HG03064 (cell line): ENCODE results near the gene NRL.

Source experiments
- ATAC-seq: cut with Tn5 transposase; IDR thresholded peaks from one replicate; pipeline ENCODE4 v1.9.1; 2021; ENCODE audit warnings: low read depth; ENCODE audit not compliant: unreplicated experiment

Gene NRL

DNA sequence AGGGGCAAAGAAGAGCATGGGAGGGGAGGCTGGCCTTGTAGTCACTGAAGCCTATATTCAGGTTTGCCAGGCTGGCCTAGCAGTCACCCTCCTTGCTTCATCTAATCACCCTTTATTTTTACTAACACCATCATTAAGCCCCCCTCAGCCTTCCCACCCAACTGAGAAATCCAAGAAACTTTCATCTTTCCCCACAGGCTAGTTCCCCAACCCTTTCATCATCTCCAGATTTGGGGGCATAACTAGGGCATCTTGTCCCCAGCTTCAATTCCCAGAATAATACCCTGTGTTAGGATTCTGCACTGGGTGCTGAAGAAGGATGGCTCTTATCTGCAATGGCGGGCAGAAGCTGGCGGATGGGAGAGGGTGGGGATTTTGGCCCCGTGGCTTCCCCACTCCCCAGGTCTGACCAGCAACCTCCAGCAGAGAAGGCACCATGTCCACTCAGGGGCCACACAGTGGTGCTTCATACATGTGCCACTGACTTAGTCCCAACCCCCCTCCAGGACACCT is 13.7 kb downstream of the NRL start:
- ATAC-seq, result no peak

DNA sequence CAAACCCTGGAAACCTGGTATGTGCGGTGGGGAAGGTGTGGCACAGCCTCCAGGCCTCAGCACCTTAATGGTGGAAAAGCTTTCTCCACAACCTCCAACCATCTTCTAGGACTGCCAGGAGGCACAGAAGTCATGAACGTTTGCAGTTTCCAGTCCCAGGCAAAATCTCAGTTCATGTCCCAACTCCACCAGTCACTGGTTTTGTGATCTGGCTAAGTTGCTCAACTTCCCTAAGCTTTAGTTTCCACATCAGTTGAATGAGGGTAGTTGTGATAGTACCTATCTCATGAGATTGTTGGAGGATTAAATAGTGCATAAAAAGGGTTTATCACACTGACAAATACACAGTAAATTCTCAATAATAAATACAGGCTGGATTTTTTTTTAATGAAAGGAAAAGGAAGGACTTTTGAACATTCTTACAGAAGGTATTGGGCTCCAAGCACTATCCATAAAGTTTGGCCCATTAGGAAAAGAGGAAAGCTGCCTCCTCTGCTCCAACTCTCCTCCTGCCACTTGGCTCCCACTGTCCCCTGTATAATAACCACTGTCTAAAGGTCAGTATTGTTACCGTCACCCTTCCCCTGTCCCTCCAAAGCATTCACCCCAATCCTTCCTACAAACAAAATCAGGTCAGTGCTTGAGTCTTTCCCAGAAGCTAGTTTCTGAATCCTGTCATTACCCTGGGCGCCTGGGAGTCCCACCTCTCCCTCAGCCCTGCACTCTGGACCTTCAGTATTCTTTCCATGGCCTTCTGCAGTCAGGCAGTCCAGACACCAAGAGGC is 14.4 kb downstream of the NRL start:
- ATAC-seq, result no peak

DNA sequence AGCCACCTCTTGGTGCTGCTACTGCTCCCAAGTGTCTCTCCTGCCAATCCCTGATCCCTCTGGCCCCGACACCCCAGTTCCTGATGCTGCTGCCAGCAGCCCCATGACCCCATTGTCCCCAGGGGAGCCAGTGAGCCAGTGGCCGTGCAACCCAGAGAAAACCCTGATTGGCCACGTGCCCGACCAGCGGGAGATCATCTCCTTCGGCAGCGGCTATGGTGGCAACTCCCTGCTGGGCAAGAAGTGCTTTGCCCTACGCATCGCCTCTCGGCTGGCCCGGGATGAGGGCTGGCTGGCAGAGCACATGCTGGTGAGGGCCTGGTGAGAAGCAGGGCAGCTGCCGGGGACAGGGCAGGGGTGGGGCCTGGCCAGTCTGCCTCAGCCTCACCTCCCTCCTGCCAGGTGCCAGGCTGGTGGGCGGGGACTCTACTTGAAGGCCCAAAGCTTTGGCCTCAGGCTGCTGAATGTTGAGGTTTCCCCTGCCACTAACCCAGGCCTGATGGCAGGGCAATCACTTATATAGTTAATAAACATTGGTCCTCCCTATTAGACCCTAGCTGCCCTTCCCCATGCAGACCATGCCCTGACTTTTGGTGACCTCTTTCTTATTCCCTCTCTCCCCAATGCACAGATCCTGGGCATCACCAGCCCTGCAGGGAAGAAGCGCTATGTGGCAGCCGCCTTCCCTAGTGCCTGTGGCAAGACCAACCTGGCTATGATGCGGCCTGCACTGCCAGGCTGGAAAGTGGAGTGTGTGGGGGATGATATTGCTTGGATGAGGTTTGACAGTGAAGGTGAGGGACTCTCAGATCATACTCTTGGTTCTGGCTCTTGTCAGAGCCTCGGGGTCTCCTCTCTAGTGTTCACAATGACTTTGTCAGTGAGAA is 15.6 kb downstream of the NRL start:
- ATAC-seq, result no peak

GRCh38 chr14:24098229-24098926 is 16.4 kb downstream of the NRL start:
- no peak for ATAC-seq

GRCh38 chr14:24096545-24097181 is 18.1 kb downstream of the NRL start:
- no peak for ATAC-seq

GRCh38 chr14:24095271-24096068 is 19.3 kb downstream of the NRL start:
- peak; percentile 66 for ATAC-seq

DNA sequence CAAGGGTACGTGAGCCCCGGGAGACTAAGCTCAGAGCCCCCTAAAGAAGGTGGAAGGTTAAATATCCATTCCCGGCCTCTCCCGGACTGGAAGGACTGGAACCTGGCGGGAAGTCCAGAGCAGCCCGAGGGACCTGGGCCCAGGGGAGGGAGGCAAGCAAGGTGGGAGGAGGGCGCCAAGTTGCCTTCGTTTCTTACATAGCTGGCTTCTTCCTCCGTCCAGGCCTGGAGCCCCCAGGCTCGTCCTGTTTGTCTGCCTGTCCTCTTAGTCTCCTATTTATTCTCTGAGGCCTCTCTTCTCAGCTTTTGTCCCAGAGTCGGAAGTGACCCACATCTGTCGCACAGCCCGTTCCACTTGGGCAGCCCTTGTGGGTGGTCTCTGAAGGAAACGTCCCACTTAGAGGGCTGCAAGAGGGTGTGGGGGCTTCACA is 19.9 kb downstream of the NRL start:
- no peak for ATAC-seq

DNA sequence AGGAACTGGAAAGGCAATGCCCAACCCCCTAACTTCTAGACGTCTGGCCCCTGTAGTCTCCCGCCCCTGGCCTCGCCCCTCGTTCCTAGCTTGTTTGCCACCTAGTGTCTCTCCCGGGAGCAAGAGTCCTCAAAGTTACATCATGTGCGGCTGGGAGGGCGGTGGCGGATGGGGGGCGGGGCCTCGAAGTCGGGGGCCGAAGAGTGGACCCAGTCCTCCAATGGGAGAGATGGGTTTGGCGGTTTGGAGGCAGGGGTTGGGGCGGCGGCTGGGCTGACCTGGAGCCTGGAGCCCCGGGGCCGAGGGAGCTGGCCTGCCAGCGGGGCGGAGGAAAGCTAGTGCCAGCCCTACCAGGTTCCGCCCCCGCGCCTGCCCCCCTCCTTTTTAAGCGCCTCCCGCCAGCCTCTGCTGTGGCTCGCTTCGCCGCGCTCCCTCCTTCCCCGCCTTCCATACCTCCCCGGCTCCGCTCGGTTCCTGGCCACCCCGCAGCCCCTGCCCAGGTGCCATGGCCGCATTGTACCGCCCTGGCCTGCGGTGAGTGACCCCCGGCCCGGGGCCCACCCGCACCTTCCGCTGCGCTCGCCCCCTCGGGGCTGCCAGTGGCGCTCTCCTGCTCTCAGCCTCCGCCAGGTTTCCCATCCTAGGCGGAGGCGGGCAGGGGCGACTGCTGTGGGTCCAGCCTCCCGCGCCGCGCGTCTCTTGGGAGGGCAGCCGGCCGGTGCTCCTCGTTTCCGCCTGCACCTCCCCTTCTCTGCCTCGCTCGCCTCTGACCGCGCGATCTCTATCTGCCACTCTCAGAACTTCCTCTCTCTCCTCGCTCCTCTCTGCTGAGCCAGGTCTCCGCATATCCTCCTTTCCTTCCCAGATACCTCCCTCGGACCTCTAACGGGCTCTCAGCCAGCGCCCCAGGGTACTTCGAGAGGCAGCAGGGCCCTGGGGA is 20.6 kb downstream of the NRL start, which contains the start of gene PCK2:
PCK2 (plus strand) TSS at position 411 of the 940 bp plus-strand sequence; CDS start at position 506, 95 bp downstream.
- peak; percentile 40 for ATAC-seq

DNA sequence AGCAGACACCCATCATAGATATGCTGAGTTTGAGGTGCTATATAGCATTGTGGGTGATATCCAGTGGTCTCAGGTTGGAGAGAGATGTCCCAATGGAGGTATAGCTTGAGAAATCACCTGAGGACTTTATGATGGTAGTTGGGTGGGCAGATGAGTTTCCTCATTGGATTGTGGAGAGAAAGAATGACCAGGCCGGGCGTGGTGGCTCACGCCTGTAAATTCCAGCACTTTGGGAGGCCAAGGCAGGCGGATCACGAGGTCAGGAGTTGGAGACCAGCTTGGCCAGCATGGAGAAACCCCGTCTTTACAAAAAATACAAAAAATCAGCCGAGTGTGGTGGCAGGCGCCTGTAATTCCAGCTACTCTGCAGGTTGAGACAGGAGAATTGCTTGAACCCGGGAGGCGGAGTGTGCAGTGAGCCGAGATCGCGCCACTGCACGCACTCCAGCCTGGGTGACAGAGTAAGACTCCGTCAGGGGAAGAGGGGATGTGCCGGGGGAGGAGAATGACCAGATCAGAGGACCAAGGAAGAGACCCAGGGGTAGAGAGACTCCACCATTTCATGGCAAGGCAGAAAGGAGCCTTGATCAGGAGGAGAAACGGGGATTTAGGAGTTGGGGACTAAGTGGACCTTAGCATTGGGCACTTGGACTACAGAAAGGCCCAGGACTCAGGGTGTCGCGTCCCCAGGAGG is 21.4 kb downstream of the NRL start:
- ATAC-seq, result no peak

DNA sequence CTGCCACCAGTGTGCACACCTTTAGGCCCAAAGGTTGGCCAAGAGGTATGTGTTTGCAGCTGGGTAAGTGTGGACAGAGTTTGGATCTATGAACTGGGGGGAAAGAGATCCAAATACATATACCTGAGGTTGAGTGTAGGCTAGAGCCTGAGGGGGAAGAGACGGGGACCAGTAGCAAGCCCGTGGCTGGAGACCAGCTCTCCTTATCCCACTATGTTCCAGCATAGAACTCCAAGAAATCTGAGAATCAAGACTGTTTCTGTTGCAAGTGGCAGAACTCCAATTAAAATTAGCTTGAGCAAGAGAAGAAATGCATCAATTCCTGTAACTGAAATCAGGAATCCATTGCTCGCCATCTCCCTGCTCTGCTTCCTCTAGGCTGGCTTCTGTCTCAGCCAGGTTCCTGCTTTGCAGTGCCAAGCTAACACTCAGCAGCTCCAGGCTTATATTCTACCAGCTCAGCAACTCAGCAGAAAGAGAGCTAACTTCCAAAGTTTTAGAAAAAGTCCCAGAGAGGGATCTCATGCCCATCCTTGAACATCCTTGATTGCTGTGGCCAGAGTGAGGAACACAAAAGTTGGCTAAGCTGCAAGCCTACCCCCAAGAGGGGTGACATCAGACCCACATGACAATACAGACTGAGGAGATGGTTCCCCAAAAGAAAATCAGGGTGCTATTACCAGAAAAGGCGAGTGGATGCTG is 22.1 kb downstream of the NRL start:
- no peak for ATAC-seq

GRCh38 chr14:24092110-24092504 is 22.6 kb downstream of the NRL start:
- ATAC-seq, result no peak

DNA sequence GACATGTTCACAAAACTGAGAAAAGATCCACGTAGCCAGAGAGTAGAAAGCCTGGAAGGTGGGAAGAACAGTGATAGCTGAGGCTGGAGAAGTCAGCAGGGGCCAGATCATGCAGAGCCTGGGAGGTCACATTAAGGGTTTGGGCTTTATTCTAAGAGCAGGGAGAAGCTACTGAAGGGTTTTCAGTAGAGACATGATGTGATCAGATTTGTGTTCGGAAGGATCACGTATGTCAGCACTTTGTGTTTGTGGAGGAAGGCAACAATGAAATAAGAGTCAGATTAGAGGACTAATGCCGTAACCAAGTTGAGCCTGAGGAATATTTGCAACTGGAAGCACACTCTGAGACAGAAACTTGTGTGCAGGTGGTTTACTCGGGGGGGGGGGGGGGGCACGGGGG is 24.9 kb downstream of the NRL start:
- ATAC-seq, result no peak

- ATAC-seq, result no peak
Observed at GRCh38 chr14:24088095-24088494, 26.7 kb downstream of the NRL start.

GRCh38 chr14:24087004-24087403 is 27.7 kb downstream of the NRL start:
- ATAC-seq, result no peak

DNA sequence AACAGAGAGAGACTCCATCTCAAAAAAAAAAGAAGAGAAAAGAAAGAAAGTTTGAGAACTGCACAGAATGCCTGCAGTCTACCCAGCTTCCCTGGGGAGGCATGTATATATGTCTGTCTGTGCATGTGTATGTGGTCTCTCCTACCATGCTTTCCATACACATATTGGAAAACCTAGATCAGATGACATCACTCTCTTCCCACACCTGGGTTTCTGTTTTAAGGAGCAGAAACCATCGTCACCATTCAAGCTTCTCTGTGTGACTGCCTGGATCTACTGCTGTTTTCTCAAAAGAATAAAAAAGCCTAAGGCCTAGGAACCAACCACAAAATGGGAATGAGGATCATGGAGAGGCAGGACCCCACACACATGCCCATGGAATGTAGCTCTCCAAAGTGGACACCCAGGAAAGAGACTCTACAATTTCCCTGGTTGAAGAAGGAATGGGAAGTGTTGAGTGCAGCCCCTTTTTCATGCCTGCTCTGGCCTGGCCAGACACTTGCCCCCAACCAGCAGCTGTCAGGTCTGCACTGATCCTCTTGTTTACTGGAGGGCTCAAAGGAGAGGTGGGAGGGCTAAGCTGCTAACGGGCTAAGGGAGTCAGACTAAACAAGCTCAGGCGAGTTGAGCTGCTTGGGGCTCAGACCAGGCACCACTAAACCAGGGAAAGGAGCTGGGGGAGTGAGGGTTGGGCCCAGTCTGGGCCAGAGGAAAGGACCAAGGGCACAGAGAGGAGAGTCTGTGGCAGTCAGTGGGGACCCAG is 28.4 kb downstream of the NRL start:
- no peak for ATAC-seq

- ATAC-seq, result no peak
Observed at GRCh38 chr14:24085215-24085614, 29.5 kb downstream of the NRL start.

- no peak for ATAC-seq
Observed at GRCh38 chr14:24084440-24084839, 30.3 kb downstream of the NRL start.
